ENCODE measurements around the gene TMEM156.

DNA sequence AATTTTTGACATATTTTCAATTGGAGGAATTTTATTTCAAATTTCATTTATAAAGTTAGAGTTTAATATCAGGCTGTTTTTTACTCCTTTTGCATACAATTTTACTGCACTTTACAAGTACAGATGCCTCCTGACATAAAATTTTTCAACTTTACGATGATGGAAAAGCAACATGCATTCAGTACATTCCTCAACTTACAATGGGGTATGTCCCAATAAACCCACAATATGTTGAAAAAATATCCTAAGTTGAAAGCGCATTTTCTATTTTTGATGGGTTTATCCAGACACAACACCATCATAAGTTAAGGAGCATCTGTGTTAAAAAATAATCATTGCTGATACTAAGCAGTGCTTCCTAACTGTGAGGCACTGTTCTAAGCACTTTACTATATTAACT lies 34.2 kb upstream of the TMEM156 start:
- TF ChIP-seq, protein P1, sequence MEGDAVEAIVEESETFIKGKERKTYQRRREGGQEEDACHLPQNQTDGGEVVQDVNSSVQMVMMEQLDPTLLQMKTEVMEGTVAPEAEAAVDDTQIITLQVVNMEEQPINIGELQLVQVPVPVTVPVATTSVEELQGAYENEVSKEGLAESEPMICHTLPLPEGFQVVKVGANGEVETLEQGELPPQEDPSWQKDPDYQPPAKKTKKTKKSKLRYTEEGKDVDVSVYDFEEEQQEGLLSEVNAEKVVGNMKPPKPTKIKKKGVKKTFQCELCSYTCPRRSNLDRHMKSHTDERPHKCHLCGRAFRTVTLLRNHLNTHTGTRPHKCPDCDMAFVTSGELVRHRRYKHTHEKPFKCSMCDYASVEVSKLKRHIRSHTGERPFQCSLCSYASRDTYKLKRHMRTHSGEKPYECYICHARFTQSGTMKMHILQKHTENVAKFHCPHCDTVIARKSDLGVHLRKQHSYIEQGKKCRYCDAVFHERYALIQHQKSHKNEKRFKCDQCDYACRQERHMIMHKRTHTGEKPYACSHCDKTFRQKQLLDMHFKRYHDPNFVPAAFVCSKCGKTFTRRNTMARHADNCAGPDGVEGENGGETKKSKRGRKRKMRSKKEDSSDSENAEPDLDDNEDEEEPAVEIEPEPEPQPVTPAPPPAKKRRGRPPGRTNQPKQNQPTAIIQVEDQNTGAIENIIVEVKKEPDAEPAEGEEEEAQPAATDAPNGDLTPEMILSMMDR (IDR thresholded peaks at IDR 0.05): no peak
- no peak for TF ChIP-seq POLR2A (IDR thresholded peaks at IDR 0.05)
- TF ChIP-seq POLR2AphosphoS5 (IDR thresholded peaks at IDR 0.05): no peak
